GM18519 (cell line): Measurements from ENCODE around the gene PCDHGA5.
"Not testable (repeated sequence)": the region's sequence is repeated elsewhere in the genome, so short reads cannot be mapped to it uniquely, and the experiment has no call there.

Experiments used
- ATAC-seq: cut with Tn5 transposase; IDR thresholded peaks from one replicate; pipeline ENCODE4 v1.9.1; 2021; ENCODE audit warnings: mild to moderate bottlenecking, moderate library complexity; ENCODE audit not compliant: unreplicated experiment, low FRiP score

Gene PCDHGA5

DNA sequence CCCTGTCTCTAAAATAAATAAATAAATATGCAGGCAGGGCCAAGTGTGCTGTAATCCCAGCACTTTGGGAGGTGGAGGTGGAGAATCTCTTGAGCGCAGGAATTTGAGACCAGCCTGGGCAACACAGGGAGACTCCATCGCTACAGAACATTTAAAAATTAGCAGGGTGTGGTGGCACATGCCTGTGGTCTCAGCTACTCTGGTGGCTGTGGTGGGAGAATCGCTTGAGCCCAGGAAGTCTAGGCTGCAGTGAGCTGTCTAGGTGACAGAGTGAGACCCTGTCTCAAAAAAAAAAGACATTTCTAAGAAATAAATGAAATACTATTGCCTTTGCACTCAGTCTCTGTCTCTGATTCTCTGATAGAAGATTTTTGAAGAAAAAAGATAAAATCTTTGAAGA lies 47.6 kb downstream of the PCDHGA5 start:
- no peak for ATAC-seq

- ATAC-seq, result peak; percentile 74
Measured at GRCh38 chr5:141412854-141413539, 49.0 kb downstream of the PCDHGA5 start, which contains the start of gene PCDHGA10. TSS of gene PCDHGA10 (plus strand) at chr5:141412987. CDS start at chr5:141413176, 189 bp downstream.

DNA sequence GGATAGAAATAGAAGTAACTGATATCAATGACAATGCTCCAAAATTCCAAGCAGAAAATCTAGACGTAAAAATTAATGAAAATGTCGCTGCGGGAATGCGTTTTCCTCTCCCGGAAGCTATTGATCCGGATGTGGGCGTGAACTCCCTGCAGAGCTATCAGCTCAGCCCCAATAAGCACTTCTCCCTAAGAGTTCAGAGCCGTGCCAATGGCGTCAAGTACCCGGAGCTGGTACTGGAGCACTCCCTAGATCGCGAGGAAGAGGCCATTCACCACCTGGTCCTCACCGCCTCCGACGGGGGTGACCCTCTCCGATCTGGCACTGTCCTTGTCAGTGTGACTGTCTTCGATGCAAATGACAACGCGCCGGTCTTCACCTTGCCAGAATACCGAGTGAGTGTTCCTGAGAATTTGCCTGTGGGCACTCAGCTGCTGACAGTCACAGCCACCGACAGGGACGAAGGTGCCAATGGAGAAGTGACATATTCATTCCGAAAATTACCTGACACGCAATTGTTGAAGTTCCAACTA lies 49.6 kb downstream of the PCDHGA5 start:
- no peak for ATAC-seq

GRCh38 chr5:141414548-141415274 lies 50.7 kb downstream of the PCDHGA5 start:
- not testable (repeated sequence) for ATAC-seq

- not testable (repeated sequence) for ATAC-seq
Measured at GRCh38 chr5:141415275-141415618, 51.3 kb downstream of the PCDHGA5 start.
